ENCODE data around the gene SLC8A3. TPM values are rescaled to one million over a fixed set of nuclear protein-coding genes. Genes with fewer than 3 reads are reported as not detected.

Gene SLC8A3
- polyA plus RNA-seq, 3 donors: 0.01 TPM; not detected in 2

GRCh38 chr14:70005281-70005805 lies 183.4 kb downstream of the SLC8A3 start:
- Histone ChIP-seq H3K79me2 (ENCODE audit: insufficient read depth, low read length) (no peaks in the 10 kb centered on the region), H3K9ac (ENCODE audit: insufficient read depth, low read length, poor library complexity, severe bottlenecking) (no peak overlapping the region), H3K27ac (ENCODE audit: low read depth in 1 of 2, low read length in 2 of 2) (no peak overlapping the region), H2AFZ (ENCODE audit: insufficient read depth, low read depth, low read length, poor library complexity, severe bottlenecking) (no peak overlapping the region), H3K27me3 (ENCODE audit: control insufficient read depth in 2 of 2, insufficient read depth in 2 of 2, low read length in 2 of 2) (no peaks in the 10 kb centered on the region), H3K4me3 (replicated peaks in 1 of 3; ENCODE audit: low read depth in 2 of 3, low read length in 3 of 3) (no peak overlapping the region), H3K4me2 (replicated peaks; ENCODE audit: extremely low read depth, low read length, poor library complexity, severe bottlenecking) (no peak overlapping the region), H3K36me3 (replicated peaks in 1 of 2; ENCODE audit: control insufficient read depth in 1 of 2, insufficient read depth in 2 of 2, low read length in 2 of 2) (no peaks in the 10 kb centered on the region), H4K20me1 (ENCODE audit: insufficient read depth, low read length) (no peaks in the 10 kb centered on the region), H3K9me3 (replicated peaks in 1 of 2; ENCODE audit: control insufficient read depth in 1 of 2, insufficient read depth in 1 of 2, low read length in 2 of 2) (no peaks in the 10 kb centered on the region), H3K4me1 (ENCODE audit: control insufficient read depth in 1 of 2, insufficient read depth in 2 of 2, low read length in 2 of 2) (no peaks in the 10 kb centered on the region)
- Mint-ChIP-seq H3K9me3 (no peaks in the 10 kb centered on the region), H3K4me3 (no peak overlapping the region), H3K27ac (no peak overlapping the region), H3K27me3 (ENCODE audit: low read depth in 3 of 3) (peaks cover 0 to 3% (median 1%) of the 10 kb centered on the region in 3 donors), H3K4me1 (peaks cover 9% of the 10 kb centered on the region), H3K36me3 (no peaks in the 10 kb centered on the region)
- WGBS (ENCODE audit: insufficient coverage): 100% methylated on average over 3 of the region's 5 CpGs
- TF ChIP-seq CTCF (IDR thresholded peaks at IDR 0.05): no peak
- DNase-seq: no peak
- intact Hi-C loops (cut with micrococcal nuclease): no loop called here

GRCh38 chr14:70004791-70005190 lies 184.0 kb downstream of the SLC8A3 start:
- peaks cover 0 to 3% (median 1%) of the 10 kb centered on the region in 3 donors for H3K27me3 Mint-ChIP-seq (ENCODE audit: low read depth in 3 of 3)
- no peak overlapping the region for H3K27ac ChIP-seq (ENCODE audit: low read depth in 1 of 2, low read length in 2 of 2)
- WGBS (ENCODE audit: insufficient coverage): 83% methylated on average over 2 of the region's 2 CpGs
- no peaks in the 10 kb centered on the region for H3K36me3 Mint-ChIP-seq
- no peak overlapping the region for H3K4me3 ChIP-seq (replicated peaks in 1 of 3; ENCODE audit: low read depth in 2 of 3, low read length in 3 of 3)
- no peak overlapping the region for H3K9ac ChIP-seq (ENCODE audit: insufficient read depth, low read length, poor library complexity, severe bottlenecking)
- H3K4me3 Mint-ChIP-seq: no peak overlapping the region
- H3K4me2 ChIP-seq (replicated peaks; ENCODE audit: extremely low read depth, low read length, poor library complexity, severe bottlenecking): no peak overlapping the region
- intact Hi-C loops (cut with micrococcal nuclease): no loop called here
- peaks cover 9% of the 10 kb centered on the region for H3K4me1 Mint-ChIP-seq
- no peaks in the 10 kb centered on the region for H3K4me1 ChIP-seq (ENCODE audit: control insufficient read depth in 1 of 2, insufficient read depth in 2 of 2, low read length in 2 of 2)
- no peaks in the 10 kb centered on the region for H3K79me2 ChIP-seq (ENCODE audit: insufficient read depth, low read length)
- no peaks in the 10 kb centered on the region for H4K20me1 ChIP-seq (ENCODE audit: insufficient read depth, low read length)
- TF ChIP-seq CTCF (IDR thresholded peaks at IDR 0.05): no peak
- H3K27me3 ChIP-seq (ENCODE audit: control insufficient read depth in 2 of 2, insufficient read depth in 2 of 2, low read length in 2 of 2): no peaks in the 10 kb centered on the region
- no peaks in the 10 kb centered on the region for H3K9me3 ChIP-seq (replicated peaks in 1 of 2; ENCODE audit: control insufficient read depth in 1 of 2, insufficient read depth in 1 of 2, low read length in 2 of 2)
- H3K36me3 ChIP-seq (replicated peaks in 1 of 2; ENCODE audit: control insufficient read depth in 1 of 2, insufficient read depth in 2 of 2, low read length in 2 of 2): no peaks in the 10 kb centered on the region
- DNase-seq: no peak
- H3K9me3 Mint-ChIP-seq: no peaks in the 10 kb centered on the region
- no peak overlapping the region for H3K27ac Mint-ChIP-seq
- no peak overlapping the region for H2AFZ ChIP-seq (ENCODE audit: insufficient read depth, low read depth, low read length, poor library complexity, severe bottlenecking)

Measured in CD14-positive monocyte (primary cell).